HepG2 (cell line): ENCODE results near the gene MS4A6E.

ENCODE experiments used
- EZH2 ChIP-seq: conservative IDR thresholded peaks from 2 replicates; pipeline ENCODE4 v1.6.1; 2012; ENCODE audit warnings: mild to moderate bottlenecking, low read depth, low read length, moderate library complexity
- IKZF1 ChIP-seq: fragments of 450-650 bp; IDR thresholded peaks from 2 replicates; pipeline ENCODE4 v1.7.1; 2016
- MTF2 ChIP-seq: sonication (generic); formaldehyde crosslinking; IDR thresholded peaks from 2 replicates; pipeline ENCODE4 v1.5.0; 2020; ENCODE audit warnings: missing genetic modification reagents, borderline replicate concordance
- MXI1 ChIP-seq: IDR thresholded peaks from 3 replicates; pipeline ENCODE4 v1.6.1; 2012; ENCODE audit warnings: low read depth, low read length, inconsistent platforms, borderline replicate concordance
- SOX6 ChIP-seq, 2 experiments: fragments of 450-650 bp in 1 of 2; sonication (generic) in 1 of 2; formaldehyde crosslinking in 1 of 2; IDR thresholded peaks; 2 replicates each; pipeline versions ENCODE4 v1.4.0 to v1.6.1; 2017 to 2020; ENCODE audit warnings: antibody characterized with exemption in 1 of 2, mild to moderate bottlenecking in 1 of 2, missing genetic modification reagents in 1 of 2
- TCF7 ChIP-seq: sonication (generic); IDR thresholded peaks from 2 replicates; pipeline ENCODE4 v1.6.1; 2016; ENCODE audit warnings: antibody characterized with exemption, low read depth
- YY1 ChIP-seq: IDR thresholded peaks from 2 replicates; pipeline ENCODE4 v1.6.1; 2011; ENCODE audit warnings: low read length, low read depth, moderate library complexity, mild to moderate bottlenecking; ENCODE audit not compliant: insufficient read depth, insufficient replicate concordance
- TF ChIP-seq, protein P1 (sequence below), 2 experiments: sonication (generic) in 1 of 2; formaldehyde crosslinking in 1 of 2; IDR thresholded peaks; 2 replicates each; pipeline versions ENCODE4 v1.5.1 to v1.6.1; 2011 to 2020; ENCODE audit warnings: borderline replicate concordance in 1 of 2, low read depth in 1 of 2, low read length in 1 of 2, mild to moderate bottlenecking in 1 of 2, missing genetic modification reagents in 1 of 2, moderate library complexity in 1 of 2
- TF ChIP-seq, protein P2 (sequence below): sonication (generic); formaldehyde crosslinking; IDR thresholded peaks from 2 replicates; pipeline ENCODE4 v1.4.0; 2020; ENCODE audit warnings: missing genetic modification reagents
- TF ChIP-seq, protein P3 (sequence below): IDR thresholded peaks from 2 replicates; pipeline ENCODE4 v1.6.1; 2016; ENCODE audit warnings: low read depth, missing genetic modification reagents, missing compliant biosample characterization
- TF ChIP-seq, protein P4 (sequence below): sonication (generic); formaldehyde crosslinking; IDR thresholded peaks from 2 replicates; pipeline ENCODE4 v1.5.0; 2020; ENCODE audit warnings: mild to moderate bottlenecking, missing genetic modification reagents, moderate library complexity

DNA sequence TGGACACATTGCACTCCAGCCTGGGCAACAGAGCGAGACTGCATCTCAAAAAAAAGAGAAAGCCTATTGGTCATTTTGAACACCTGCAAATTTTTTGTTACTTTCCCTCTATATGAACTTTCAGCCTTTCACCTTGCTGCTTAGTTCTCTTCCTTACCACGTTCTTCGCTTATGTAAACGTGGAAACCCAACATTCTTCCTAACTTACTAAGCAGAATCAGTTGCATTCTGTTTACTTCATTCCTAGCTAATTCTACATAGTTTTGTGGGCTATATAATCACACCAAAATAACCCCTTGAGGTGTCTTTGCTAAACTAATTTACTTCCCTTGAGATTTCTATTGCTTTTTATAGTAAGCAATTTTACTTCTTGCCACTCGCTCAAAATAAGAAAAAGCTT, 23.4 kb upstream of the MS4A6E start:
- TF ChIP-seq, protein P1, sequence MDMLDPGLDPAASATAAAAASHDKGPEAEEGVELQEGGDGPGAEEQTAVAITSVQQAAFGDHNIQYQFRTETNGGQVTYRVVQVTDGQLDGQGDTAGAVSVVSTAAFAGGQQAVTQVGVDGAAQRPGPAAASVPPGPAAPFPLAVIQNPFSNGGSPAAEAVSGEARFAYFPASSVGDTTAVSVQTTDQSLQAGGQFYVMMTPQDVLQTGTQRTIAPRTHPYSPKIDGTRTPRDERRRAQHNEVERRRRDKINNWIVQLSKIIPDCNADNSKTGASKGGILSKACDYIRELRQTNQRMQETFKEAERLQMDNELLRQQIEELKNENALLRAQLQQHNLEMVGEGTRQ (IDR thresholded peaks at IDR 0.05; ENCODE audit: low read depth, low read length): no peak
- TF ChIP-seq, protein P1 (CRISPR knock-in tag; IDR thresholded peaks at IDR 0.05; ENCODE audit: borderline replicate concordance): no peak
- TF ChIP-seq, protein P2, sequence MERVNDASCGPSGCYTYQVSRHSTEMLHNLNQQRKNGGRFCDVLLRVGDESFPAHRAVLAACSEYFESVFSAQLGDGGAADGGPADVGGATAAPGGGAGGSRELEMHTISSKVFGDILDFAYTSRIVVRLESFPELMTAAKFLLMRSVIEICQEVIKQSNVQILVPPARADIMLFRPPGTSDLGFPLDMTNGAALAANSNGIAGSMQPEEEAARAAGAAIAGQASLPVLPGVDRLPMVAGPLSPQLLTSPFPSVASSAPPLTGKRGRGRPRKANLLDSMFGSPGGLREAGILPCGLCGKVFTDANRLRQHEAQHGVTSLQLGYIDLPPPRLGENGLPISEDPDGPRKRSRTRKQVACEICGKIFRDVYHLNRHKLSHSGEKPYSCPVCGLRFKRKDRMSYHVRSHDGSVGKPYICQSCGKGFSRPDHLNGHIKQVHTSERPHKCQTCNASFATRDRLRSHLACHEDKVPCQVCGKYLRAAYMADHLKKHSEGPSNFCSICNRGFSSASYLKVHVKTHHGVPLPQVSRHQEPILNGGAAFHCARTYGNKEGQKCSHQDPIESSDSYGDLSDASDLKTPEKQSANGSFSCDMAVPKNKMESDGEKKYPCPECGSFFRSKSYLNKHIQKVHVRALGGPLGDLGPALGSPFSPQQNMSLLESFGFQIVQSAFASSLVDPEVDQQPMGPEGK: no peak
- TF ChIP-seq IKZF1 (no peak), MTF2 (CRISPR knock-in tag) (no peak), SOX6 (IDR thresholded peaks at IDR 0.05) (no peak), SOX6 (CRISPR knock-in tag; IDR thresholded peaks at IDR 0.05) (no peak), EZH2 (no peak), MXI1 (no peak), YY1 (no peak), TCF7 (no peak)
- TF ChIP-seq, protein P3, sequence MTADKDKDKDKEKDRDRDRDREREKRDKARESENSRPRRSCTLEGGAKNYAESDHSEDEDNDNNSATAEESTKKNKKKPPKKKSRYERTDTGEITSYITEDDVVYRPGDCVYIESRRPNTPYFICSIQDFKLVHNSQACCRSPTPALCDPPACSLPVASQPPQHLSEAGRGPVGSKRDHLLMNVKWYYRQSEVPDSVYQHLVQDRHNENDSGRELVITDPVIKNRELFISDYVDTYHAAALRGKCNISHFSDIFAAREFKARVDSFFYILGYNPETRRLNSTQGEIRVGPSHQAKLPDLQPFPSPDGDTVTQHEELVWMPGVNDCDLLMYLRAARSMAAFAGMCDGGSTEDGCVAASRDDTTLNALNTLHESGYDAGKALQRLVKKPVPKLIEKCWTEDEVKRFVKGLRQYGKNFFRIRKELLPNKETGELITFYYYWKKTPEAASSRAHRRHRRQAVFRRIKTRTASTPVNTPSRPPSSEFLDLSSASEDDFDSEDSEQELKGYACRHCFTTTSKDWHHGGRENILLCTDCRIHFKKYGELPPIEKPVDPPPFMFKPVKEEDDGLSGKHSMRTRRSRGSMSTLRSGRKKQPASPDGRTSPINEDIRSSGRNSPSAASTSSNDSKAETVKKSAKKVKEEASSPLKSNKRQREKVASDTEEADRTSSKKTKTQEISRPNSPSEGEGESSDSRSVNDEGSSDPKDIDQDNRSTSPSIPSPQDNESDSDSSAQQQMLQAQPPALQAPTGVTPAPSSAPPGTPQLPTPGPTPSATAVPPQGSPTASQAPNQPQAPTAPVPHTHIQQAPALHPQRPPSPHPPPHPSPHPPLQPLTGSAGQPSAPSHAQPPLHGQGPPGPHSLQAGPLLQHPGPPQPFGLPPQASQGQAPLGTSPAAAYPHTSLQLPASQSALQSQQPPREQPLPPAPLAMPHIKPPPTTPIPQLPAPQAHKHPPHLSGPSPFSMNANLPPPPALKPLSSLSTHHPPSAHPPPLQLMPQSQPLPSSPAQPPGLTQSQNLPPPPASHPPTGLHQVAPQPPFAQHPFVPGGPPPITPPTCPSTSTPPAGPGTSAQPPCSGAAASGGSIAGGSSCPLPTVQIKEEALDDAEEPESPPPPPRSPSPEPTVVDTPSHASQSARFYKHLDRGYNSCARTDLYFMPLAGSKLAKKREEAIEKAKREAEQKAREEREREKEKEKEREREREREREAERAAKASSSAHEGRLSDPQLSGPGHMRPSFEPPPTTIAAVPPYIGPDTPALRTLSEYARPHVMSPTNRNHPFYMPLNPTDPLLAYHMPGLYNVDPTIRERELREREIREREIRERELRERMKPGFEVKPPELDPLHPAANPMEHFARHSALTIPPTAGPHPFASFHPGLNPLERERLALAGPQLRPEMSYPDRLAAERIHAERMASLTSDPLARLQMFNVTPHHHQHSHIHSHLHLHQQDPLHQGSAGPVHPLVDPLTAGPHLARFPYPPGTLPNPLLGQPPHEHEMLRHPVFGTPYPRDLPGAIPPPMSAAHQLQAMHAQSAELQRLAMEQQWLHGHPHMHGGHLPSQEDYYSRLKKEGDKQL: no peak
- TF ChIP-seq, protein P4, sequence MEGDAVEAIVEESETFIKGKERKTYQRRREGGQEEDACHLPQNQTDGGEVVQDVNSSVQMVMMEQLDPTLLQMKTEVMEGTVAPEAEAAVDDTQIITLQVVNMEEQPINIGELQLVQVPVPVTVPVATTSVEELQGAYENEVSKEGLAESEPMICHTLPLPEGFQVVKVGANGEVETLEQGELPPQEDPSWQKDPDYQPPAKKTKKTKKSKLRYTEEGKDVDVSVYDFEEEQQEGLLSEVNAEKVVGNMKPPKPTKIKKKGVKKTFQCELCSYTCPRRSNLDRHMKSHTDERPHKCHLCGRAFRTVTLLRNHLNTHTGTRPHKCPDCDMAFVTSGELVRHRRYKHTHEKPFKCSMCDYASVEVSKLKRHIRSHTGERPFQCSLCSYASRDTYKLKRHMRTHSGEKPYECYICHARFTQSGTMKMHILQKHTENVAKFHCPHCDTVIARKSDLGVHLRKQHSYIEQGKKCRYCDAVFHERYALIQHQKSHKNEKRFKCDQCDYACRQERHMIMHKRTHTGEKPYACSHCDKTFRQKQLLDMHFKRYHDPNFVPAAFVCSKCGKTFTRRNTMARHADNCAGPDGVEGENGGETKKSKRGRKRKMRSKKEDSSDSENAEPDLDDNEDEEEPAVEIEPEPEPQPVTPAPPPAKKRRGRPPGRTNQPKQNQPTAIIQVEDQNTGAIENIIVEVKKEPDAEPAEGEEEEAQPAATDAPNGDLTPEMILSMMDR: no peak
